Testis (tissue), 3 donors: Measurements from ENCODE around the gene CAPN1. TPM values are rescaled to one million over a fixed set of nuclear protein-coding genes. Genes with fewer than 3 reads are reported as not detected.

Experiments used
- DNase-seq: peaks from one replicate; pipeline ENCODE4 v3.0.0-alpha.2; 2019
- H3K27ac ChIP-seq, 2 donors: fragments of 200-600 bp; sonication (generic); one replicate each; pipeline ENCODE4 v1.5.1; 2019
- H3K27me3 ChIP-seq: fragments of 200-600 bp; sonication (generic); one replicate; pipeline ENCODE4 v1.5.1; 2019
- H3K36me3 ChIP-seq: fragments of 200-600 bp; sonication (generic); one replicate; pipeline ENCODE4 v1.5.1; 2017; ENCODE audit warnings: low read depth; ENCODE audit errors: missing control alignments
- H3K4me1 ChIP-seq: fragments of 200-600 bp; sonication (generic); one replicate; pipeline ENCODE4 v1.5.1; 2019
- H3K4me3 ChIP-seq, 2 donors: fragments of 200-600 bp; sonication (generic); one replicate each; pipeline ENCODE4 v1.5.1; 2017 to 2019
- H3K9me3 ChIP-seq: fragments of 200-600 bp; sonication (generic); one replicate; pipeline ENCODE4 v1.5.1; 2017
- CTCF ChIP-seq, 3 experiments: fragments of 450-650 bp in 2 of 3; fragments of 200-600 bp in 1 of 3; sonication (generic) in 1 of 3; IDR thresholded peaks; one replicate each; pipeline ENCODE4 v1.5.1; 2016 to 2019; ENCODE audit warnings: antibody characterized with exemption in 3 of 3, mild to moderate bottlenecking in 2 of 3, moderate library complexity in 1 of 3
- POLR2A ChIP-seq: fragments of 450-650 bp; IDR thresholded peaks from one replicate; pipeline ENCODE4 v1.6.1; 2017; ENCODE audit warnings: antibody characterized with exemption, mild to moderate bottlenecking, moderate library complexity
- WGBS, 2 donors: methylation state at CpG; one replicate each; pipeline ENCODE4 v1.1.5; 2018; 5-methylcytosine and 5-hydroxymethylcytosine counted together
- intact Hi-C: fragments of 100-400 bp; cut with DNase I; formaldehyde crosslinking; loops from one replicate; pipeline ENCODE4 v1.15.1; 2023; ENCODE audit warnings: low total_unique reads
- polyA plus RNA-seq: library from polyadenylated mRNA; stranded (reverse); fragments of 350-450 nt; fragmentation: Illumina TruSeq; extraction: RNeasy Lipid Tissue Mini Kit (QIAGEN cat#74804); gene quantifications from one replicate; pipeline ENCODE4 v1.2.3, GENCODE V29; 2014; ENCODE audit warnings: low read depth, low replicate concordance; ENCODE audit not compliant: insufficient read depth
- total RNA-seq, 2 donors: library from RNA; depleted of rRNA; stranded (reverse); fragments of >200 nt; gene quantifications; one replicate each; pipeline ENCODE4 v1.2.3, GENCODE V29; 2016

Gene CAPN1
- total and polyA plus RNA-seq, 3 donors from 2014 or later, result 27.3 to 85.3 (median 36.2) TPM

GRCh38 chr11:65151331-65151899 is 30.3 kb upstream of the CAPN1 start:
- H3K9me3 ChIP-seq, result no peaks in the 10 kb centered on the region
- H3K4me1 ChIP-seq, result peaks cover 9% of the 10 kb centered on the region
- DNase-seq, result no peak
- intact Hi-C loops, result no loop called here
- no peaks in the 10 kb centered on the region for H3K27me3 ChIP-seq
- TF ChIP-seq CTCF (IDR thresholded peaks at IDR 0.05) (no peak), POLR2A (no peak)
- H3K4me3 ChIP-seq, result no peak overlapping the region
- peak overlapping the region in 1 of 2 donors; percentile 61 for H3K27ac ChIP-seq
- no peaks in the 10 kb centered on the region for H3K36me3 ChIP-seq
- WGBS, 2 donors, result 75 to 81% methylated on average over 3 of the region's 3 CpGs

- no peak overlapping the region for H3K27ac ChIP-seq
- H3K9me3 ChIP-seq, result no peaks in the 10 kb centered on the region
- no peaks in the 10 kb centered on the region for H3K36me3 ChIP-seq
- H3K4me3 ChIP-seq, result no peak overlapping the region
- H3K4me1 ChIP-seq, result peaks cover 6% of the 10 kb centered on the region
- WGBS, 2 donors, result 61 to 74% methylated on average over 2 of the region's 2 CpGs
- DNase-seq, result no peak
- no peaks in the 10 kb centered on the region for H3K27me3 ChIP-seq
- no peak for TF ChIP-seq CTCF (IDR thresholded peaks at IDR 0.05)
- no peak for TF ChIP-seq POLR2A
- intact Hi-C loops, result no loop called here
These were observed 29.6 kb upstream of the CAPN1 start for GRCh38 chr11:65152122-65152521.

GRCh38 chr11:65156256-65156655 is 25.5 kb upstream of the CAPN1 start:
- TF ChIP-seq POLR2A (no peak), CTCF (IDR thresholded peaks at IDR 0.05) (no peak)
- no peaks in the 10 kb centered on the region for H3K27me3 ChIP-seq
- 95 to 97% methylated on average over 3 of the region's 3 CpGs for WGBS, 2 donors

GRCh38 chr11:65156926-65157325 is 24.8 kb upstream of the CAPN1 start:
- no peak overlapping the region for H3K27ac ChIP-seq
- H3K9me3 ChIP-seq, result no peaks in the 10 kb centered on the region
- no peak for DNase-seq
- H3K4me1 ChIP-seq, result no peaks in the 10 kb centered on the region
- no peak overlapping the region for H3K4me3 ChIP-seq
- TF ChIP-seq POLR2A, result no peak
- no peak for TF ChIP-seq CTCF (IDR thresholded peaks at IDR 0.05)
- H3K27me3 ChIP-seq, result no peaks in the 10 kb centered on the region
- intact Hi-C loops, result no loop called here
- 95 to 96% methylated on average over 3 of the region's 3 CpGs for WGBS, 2 donors
- no peaks in the 10 kb centered on the region for H3K36me3 ChIP-seq

More at GRCh38 chr11:65156256-65156655, 25.5 kb upstream of the CAPN1 start:
- DNase-seq, result no peak
- intact Hi-C loops, result no loop called here
- Histone ChIP-seq H3K27ac (no peak overlapping the region), H3K36me3 (no peaks in the 10 kb centered on the region), H3K4me1 (no peaks in the 10 kb centered on the region), H3K9me3 (no peaks in the 10 kb centered on the region), H3K4me3 (no peak overlapping the region)

- H3K9me3 ChIP-seq, result no peaks in the 10 kb centered on the region
- intact Hi-C loops, result no loop called here
- H3K27me3 ChIP-seq, result no peaks in the 10 kb centered on the region
- no peaks in the 10 kb centered on the region for H3K4me1 ChIP-seq
- no peak for TF ChIP-seq CTCF (IDR thresholded peaks at IDR 0.05)
- TF ChIP-seq POLR2A, result no peak
- H3K4me3 ChIP-seq, result no peak overlapping the region
- H3K27ac ChIP-seq, result no peak overlapping the region
- 80 to 85% methylated on average over 3 of the region's 3 CpGs for WGBS, 2 donors
- no peaks in the 10 kb centered on the region for H3K36me3 ChIP-seq
- no peak for DNase-seq
These were observed 24.4 kb upstream of the CAPN1 start for GRCh38 chr11:65157336-65157735.
